ENCODE measurements around the gene ZNF385B.

DNA sequence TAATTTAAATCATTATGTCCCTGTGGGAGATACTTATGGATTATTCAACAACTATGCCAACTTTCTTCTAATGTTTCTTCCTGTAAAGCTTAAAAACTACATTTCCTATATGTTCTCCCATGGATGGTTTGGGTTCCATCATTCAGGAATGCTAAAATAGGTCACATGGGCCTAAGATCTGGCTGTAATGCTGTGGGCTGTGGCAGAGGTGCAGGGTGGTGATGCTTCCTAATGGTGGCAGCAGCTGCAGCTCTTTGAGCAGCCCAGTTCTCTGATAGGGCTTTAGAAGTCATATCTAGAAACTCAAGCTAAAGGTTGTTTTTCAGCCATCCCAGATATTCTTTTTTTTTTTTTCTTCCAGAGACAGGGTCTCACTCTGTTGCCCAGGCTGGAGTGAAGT is 266.1 kb downstream of the ZNF385B start:
- TF ChIP-seq, protein P1, sequence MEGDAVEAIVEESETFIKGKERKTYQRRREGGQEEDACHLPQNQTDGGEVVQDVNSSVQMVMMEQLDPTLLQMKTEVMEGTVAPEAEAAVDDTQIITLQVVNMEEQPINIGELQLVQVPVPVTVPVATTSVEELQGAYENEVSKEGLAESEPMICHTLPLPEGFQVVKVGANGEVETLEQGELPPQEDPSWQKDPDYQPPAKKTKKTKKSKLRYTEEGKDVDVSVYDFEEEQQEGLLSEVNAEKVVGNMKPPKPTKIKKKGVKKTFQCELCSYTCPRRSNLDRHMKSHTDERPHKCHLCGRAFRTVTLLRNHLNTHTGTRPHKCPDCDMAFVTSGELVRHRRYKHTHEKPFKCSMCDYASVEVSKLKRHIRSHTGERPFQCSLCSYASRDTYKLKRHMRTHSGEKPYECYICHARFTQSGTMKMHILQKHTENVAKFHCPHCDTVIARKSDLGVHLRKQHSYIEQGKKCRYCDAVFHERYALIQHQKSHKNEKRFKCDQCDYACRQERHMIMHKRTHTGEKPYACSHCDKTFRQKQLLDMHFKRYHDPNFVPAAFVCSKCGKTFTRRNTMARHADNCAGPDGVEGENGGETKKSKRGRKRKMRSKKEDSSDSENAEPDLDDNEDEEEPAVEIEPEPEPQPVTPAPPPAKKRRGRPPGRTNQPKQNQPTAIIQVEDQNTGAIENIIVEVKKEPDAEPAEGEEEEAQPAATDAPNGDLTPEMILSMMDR (IDR thresholded peaks at IDR 0.05) = no peak
- no peak for TF ChIP-seq POLR2A (IDR thresholded peaks at IDR 0.05)
- no peak for TF ChIP-seq POLR2AphosphoS5 (IDR thresholded peaks at IDR 0.05)
